ENCODE data around the gene RNU1-2. TPM values are rescaled to one million over a fixed set of nuclear protein-coding genes. Genes with fewer than 3 reads are reported as not detected.
"Not testable (repeated sequence)": the region's sequence is repeated elsewhere in the genome, so short reads cannot be mapped to it uniquely, and the experiment has no call there.

The RNU1-2 gene
- total RNA-seq, 1 donor from 2014 or later: 4,234 TPM

DNA sequence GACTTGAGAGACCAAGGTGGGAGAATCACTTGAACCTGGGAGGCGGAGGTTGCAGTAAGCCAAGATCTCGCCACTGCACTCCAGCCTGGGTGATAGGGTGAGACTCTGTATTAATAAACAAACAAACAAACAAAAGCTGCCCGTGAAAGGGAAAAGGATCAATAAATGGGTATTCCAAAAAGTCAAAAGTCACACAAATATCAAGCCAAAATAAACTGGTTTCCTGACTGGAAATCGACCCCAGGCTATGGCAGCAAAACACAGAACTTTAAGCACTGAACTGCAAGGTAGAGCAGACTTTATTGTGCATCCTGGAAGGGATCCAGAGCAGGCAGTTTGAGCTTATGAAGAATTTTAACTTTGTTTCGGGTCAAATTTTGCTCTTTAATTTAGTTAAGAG is 11.3 kb upstream of the RNU1-2 start:
- ATAC-seq; intact Hi-C loops (cut with micrococcal nuclease); DNase-seq: not testable (repeated sequence)

DNA sequence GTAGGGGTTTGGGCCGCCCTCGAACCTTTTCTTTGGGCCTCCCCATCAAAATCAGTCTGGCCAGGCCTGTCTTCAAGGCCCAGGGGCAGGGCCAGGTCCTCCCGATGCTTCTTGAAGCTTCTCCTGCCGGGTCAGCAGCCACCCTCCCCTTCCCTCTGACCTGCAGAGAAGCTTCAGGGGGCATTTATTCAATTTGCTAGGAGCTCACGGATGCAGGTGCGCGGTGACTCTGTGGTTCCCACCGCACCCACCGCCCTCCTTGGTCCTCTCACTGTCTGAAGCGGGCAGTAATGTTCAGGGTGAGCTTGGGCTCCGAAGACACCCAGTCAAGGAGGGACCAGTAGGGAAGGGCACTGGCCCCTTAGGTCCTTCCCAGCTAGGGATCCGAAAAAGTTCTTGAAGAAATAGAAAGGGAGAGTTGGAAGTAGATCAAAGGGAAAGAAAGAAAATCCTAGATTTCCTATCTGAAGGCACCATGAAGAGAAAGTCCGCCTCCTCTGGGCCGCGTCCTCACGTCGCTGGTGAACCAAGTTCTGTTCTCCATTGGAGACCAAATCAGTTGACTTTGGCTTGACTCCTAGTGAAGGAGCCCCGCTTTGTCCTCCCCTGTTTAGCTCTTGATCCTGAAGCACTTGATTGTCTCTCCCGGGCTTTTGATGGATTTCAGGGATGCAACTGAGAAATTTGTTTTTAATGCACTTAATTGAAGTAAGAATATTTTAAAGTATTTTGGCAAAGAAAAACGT is 8.7 kb upstream of the RNU1-2 start:
- no peak for ATAC-seq
- DNase-seq: no peak
- intact Hi-C loops (cut with micrococcal nuclease): no loop called here

DNA sequence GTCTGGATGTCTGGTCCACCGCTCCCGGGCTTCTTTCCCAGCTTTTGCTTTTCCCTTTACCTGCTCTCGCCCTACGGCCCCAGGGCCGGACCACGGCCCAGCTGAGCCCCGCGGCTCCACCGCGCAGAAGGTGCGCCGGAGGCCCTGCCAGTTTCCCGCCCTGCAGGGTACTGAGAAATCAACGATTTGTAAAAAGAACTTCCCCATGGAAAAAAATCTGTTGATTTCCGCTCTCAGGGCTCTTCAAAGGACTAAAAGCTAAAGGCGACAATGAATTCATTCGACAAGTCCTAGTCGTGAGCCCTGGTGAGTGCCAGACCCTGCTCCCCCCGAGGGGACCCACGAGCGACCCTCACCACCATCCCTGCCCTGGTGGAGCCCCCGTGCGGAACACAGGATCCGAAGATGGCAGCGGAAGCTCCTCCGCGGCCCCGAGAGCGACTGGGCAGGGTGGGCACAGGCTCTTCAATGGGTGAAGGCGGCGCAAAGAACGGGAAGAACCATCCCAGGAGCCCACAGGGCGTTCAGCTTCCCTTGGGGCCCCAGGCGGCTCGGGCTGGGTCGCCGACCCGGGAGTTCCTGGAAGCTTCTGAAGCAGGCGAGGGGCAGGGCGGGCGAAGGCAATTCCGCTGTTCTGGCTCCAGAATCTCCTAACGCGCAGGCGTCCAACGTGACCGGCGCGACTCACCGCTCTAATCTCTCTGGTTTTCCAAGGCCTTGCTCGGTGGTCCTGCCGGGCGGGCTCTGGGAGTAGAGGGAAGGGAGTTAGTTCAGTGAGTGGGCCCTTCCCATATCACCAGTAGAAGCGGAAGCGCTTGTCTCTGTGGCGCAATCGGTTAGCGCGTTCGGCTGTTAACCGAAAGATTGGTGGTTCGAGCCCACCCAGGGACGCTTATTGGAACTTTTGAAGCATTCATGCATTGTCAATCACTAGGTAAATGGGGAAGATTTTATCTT is 6.6 kb upstream of the RNU1-2 start:
- DNase-seq: peak; percentile 81
- intact Hi-C loops (cut with micrococcal nuclease): no loop called here
- peak; percentile 92 for ATAC-seq

DNA sequence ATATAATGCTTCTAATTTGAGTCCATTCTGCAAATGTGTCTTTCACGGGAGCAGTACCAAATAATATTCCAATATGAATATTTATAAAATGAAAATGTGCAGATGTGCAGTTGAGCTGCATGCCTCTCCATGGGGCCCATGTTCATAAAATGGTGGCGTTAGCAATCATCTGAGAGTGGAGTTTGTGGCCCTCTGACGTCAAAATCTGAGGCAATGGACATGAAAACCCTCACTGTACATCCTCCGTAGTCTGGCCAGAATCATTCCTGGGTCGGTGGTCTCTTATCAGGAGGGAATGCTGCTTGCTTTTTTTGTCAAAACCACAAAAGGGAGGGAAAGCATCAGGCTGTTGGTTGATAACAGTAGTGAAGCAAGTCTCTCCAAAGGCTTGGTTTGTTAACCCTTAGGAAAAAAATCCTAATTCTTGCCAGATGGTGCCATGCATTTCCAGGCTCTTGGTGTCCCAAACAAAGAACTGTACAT is 5.2 kb upstream of the RNU1-2 start:
- DNase-seq; ATAC-seq; intact Hi-C loops (cut with micrococcal nuclease): not testable (repeated sequence)

DNA sequence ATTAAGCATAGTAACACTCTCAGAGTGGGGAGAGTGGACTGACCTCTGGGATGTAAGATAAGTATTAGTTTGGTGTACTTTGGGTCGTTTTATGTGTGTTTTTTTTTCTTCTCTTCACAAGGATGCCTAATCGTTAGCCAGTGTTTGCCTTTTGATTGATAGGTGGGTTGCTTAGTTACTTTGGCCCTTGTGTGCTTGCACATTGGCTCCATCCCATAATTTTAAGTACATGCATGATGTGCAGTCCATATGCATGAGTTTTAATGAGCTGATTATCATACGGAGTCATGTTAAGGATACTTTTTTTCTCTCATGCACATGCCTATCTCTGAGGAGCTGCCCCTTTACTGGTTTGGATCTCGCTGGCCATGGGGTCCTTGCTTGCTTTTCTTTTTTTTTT is 4.7 kb upstream of the RNU1-2 start:
- DNase-seq; ATAC-seq; intact Hi-C loops (cut with micrococcal nuclease): not testable (repeated sequence)

DNA sequence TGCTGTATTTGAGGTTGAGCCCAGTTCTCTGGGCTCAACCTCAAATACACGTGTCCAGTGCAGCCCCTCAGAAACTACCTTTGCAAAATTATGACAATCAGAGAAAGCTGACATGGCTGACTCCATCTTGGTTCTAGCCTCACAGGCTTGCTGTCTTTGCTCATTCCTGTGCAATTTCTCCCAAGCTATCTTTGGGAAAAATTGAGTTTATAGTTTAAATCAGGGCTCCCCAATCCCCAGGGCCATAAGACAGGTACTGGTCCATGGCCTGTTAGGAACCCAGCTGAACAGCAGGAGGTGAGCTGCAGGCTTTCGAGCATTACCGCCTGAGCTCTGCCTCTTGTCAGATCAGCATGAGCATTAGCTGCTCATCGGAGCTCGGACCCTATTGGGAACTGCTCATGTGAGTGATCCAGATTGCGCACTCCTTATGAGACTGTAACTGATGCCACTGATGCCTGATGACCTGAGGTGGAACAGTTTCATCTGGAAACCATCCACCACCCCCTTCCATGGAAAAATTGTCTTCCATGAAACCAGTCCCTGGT is 2.7 kb upstream of the RNU1-2 start:
- intact Hi-C loops (cut with micrococcal nuclease); ATAC-seq; DNase-seq: not testable (repeated sequence)

DNA sequence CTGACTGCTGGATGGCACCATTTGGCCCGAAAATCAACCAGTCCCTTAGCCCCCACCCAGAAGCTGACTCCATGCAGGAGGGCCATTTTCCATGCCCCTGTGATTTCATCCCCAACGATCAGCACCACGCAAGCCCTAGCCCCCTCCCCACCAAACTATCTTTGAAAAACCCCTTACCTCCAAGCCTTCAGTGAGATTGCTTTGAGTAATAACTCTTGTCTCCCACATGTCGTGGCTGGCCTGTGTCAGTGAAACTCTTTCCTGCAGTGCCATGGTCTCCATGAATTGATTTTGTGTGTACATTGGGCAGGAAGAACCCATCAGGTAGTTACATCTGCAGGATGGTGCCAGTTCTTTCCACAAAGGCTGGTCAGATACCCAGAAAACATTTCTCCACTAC is 2.0 kb upstream of the RNU1-2 start:
- ATAC-seq; DNase-seq; intact Hi-C loops (cut with micrococcal nuclease): not testable (repeated sequence)

DNA sequence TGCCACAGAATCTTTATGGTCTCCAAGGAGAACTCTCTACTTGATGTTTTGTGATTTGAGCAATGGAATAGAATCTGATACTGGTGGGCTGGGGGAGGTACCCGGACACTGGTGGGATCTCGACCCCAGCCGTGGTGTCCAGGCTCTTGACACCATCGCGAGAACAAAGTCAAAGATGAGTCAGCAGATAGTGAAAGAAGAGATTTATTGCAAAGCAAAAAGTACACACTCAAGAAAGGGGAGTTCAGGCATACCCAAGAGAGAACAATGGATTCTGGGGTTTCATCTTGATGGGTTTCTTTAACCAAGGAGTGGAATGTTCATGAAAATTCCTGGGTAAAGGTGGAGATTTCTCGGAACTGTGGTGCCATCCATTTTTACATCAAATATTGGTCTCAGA is 1.4 kb upstream of the RNU1-2 start:
- intact Hi-C loops (cut with micrococcal nuclease); DNase-seq; ATAC-seq: not testable (repeated sequence)

DNA sequence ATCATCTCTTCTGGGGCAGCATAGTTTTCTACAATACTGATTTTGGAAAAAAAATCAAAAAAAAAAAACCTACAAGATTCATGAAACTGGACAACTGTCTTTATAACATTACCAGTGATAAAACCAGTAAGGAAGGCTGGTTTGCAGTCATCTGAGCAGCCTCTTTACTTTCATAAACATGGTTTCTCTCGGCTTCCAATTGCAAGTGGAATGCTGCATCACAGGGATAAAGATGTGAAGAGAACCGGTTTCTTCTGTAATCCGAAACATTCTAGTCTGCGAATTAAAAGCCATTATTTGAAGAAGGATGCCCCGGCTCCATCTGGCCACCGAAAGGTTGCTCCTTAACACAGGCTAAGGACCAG is 565 bp upstream of the RNU1-2 start:
- intact Hi-C loops (cut with micrococcal nuclease); DNase-seq; ATAC-seq: not testable (repeated sequence)

DNA sequence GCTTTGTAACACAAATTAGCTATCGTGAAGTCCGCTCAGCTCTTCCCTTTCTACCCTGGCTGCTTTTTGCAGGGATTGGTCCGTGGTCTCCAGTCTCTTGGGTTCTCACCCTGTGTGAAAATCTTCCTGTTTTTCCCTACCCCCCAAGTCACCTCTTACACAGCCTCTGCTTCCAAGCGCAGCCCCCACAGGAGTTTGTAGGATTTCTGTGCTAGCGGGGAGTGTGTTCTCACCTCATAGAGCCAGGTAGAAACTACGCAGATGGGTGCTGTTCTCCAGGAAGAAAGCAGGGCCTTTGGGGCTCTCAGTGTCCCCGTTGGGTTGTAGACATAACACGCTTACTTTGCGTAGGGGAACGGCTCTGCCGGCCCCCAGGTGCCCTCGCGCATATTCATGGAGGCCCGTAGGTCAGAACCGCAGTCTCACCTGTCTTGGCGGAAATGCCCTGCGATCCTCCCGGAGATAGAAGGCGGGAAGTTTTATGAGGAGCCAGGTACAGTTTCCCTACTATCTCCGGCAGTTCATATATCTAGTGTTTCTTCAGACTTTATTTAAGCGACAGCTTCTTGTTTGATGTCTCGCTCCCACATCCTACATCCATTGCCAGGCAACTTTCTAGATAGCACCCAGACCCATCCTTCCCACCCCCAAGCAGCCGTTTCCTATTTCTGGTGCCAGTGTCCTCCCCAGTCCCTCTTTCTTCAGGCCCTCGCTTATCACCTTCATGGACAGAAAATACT is 706 bp downstream of the RNU1-2 start:
- DNase-seq; intact Hi-C loops (cut with micrococcal nuclease); ATAC-seq: not testable (repeated sequence)

DNA sequence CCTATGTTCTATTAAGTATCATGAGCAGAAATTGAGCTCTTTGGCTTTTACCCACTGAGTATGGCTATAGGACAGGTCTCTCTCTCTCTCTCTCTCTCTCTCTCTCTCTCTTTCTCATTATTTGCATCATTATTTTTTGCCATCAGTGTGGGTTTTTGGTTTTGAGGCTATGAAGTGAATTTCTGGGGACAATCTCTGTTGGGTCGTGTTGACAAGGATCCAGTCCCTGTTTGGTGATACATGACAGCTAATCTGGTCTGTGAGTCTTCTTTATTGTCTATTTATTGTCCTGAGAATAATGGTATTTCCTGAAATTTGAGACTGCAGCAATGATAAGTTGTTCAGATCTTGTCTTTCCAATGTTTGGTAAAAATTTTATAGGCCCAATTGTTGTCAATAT is 1.9 kb downstream of the RNU1-2 start:
- ATAC-seq; DNase-seq; intact Hi-C loops (cut with micrococcal nuclease): not testable (repeated sequence)

DNA sequence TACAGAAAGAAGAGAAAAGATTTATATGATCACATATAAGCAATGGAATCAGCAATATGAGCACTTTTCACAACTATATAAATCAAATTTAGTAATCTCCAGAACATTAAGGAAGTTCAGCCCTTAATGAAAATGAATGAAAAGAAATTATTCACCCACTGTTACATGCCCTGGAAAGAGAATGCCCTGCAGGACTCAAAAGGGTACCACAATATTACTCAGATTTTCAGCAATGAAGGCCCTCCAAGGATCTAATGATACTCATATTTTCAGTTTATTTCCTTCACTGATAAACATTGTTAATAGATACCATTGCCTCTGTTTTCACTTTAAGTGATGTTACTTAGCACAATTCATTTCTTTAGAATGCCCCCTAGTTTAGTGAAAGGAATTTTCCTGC is 2.5 kb downstream of the RNU1-2 start:
- DNase-seq; intact Hi-C loops (cut with micrococcal nuclease); ATAC-seq: not testable (repeated sequence)

DNA sequence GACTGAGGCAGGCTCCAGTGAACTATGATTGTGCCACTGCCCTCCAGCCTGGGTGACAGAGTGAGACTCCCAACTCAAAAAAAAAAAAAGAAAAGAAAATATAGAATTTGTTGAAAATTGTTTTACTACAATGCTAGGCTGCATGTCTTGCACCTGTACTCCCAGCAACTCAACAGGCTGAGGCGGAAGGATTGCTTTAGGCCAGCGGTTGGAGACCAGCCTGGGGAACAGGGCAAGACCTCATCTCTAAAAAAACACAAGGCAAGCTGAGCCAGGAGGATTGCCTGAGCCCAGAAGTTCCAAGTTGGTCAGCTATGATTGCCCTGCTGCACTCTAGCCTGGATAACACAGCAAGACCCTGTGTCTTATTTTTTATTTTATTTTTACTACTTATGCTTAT is 3.2 kb downstream of the RNU1-2 start:
- DNase-seq; intact Hi-C loops (cut with micrococcal nuclease); ATAC-seq: not testable (repeated sequence)

DNA sequence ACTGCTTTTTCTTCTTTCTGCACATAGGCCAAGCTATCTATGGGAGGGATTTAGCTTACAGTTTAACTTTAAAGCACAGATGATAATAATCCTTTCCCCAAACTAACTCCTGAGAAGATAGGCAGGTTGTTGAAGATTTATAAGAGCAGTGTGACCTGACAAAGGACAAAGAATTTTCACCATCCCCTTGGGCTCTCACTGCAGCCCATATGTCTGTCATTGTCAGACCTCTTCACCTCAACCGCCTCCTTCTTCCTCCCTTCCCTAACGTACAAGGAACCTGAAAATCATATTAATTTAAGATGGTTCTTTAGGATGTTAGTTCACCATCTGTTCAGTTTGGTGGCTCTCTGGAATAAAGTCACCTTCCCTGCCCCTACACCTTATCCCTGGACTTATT is 5.0 kb downstream of the RNU1-2 start:
- ATAC-seq (no peak), DNase-seq (no peak)
- intact Hi-C loops (cut with micrococcal nuclease): no loop called here

DNA sequence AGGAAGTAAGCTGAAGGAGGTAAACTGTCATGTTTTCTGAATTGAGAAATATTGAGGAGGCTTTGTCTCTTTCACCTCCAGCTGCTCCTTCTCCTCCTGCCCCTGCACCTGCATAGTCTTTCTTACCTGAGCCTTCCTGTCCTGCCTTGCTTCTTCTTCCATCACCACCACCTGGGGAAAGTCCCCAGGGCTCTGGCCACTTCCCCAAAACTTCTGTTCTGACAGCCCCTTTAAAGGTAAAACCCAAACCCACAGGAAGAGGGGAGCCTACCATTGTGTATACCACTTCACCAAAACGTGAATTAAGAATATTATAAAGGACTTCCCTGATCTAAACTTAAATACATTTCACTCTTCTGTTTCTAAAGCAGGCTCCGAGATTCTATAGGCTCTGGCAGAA is 5.6 kb downstream of the RNU1-2 start:
- intact Hi-C loops (cut with micrococcal nuclease); ATAC-seq; DNase-seq: not testable (repeated sequence)

DNA sequence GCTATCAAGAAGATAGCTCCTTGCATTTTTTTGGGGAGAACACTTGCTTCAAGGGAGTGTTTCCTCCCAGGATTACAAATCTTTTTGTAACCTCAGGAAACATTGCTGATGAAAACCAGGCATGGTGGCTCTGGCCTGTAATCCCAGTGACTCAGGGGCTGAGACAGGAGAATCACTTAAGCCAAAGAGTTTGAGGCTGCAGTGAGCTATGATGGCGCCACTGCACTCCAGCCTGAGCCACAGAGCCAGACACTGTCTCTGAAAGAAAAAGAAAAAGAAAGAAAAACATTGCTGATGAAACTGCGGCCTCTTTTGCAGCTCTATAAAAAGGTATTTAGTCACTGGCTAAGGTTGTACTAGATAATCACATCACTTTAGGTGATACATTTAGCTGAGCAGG is 7.3 kb downstream of the RNU1-2 start:
- intact Hi-C loops (cut with micrococcal nuclease): no loop called here

DNA sequence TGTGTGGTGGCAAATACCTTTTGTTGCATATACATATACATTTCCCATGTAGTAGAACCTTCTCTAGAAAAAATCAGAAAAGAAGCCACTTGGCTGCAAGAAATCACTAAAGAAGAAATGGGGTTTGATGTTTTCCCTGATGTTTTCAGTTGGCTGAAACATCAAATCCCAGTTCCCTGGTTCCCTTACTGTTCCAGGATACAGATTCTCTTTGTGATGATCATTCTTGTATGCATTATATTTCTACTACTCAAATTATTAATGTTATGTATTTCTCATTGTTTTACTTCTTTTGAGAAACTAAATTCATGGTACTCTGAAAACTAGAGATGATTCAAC is 7.6 kb downstream of the RNU1-2 start:
- intact Hi-C loops (cut with micrococcal nuclease): no loop called here
- DNase-seq (no peak), ATAC-seq (no peak)

More for the DNA sequence above, 7.3 kb downstream of the RNU1-2 start:
- DNase-seq (no peak), ATAC-seq (no peak)

DNA sequence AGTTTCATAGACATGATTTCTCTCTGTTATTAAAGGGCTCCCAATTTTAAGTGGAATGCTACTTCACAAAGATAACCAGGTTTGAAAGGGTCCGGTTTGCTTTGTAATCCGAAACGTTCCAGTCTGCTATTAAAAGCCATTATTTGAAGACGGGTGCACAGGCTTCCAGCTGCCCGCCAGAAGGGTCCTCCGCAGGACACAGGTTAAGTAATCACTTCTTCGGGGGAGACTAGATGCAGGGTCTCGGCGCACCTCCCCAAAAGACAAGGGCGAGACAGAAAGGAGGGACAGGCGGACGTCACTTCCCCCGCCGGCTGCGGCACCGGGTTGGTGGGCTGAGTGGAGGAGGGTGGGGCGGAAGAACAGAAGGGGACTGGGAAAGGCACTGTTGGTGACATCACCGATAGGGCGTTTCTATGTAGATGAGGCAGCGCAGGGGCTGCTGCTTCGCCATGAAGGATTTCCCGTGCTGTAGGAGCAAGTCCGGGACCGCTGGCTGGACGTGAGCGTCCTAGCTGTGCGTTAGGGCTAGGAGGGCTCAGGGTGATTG is 8.9 kb downstream of the RNU1-2 start:
- ATAC-seq: peak; percentile 99
- intact Hi-C loops (cut with micrococcal nuclease): no loop called here

More for the DNA sequence above, 8.9 kb downstream of the RNU1-2 start:
- DNase-seq: peak; percentile 96

All from left ventricle myocardium superior (tissue), 1 donor.